Heart left ventricle (tissue), 13 donors: ENCODE data around the gene HERC3.

Source experiments
- POLR2A ChIP-seq, 2 donors: fragments of 450-650 bp; IDR thresholded peaks; one replicate each; pipeline ENCODE4 v1.6.1; 2017; ENCODE audit warnings: antibody characterized with exemption in 2 of 2, mild to moderate bottlenecking in 2 of 2, moderate library complexity in 2 of 2
- TF ChIP-seq, protein P1 (sequence below), 12 donors: fragments of 200-600 bp; sonication (generic) in 4 of 12; IDR thresholded peaks; one replicate each; pipeline versions ENCODE4 v1.5.0 to v1.8.0; 2018 to 2022; ENCODE audit warnings: antibody characterized with exemption in 12 of 12, mild to moderate bottlenecking in 5 of 12
- donor health status: ischemic (EF 13 %, LVEDD 7.1; RV severe dilation, severe dysfunction).
- donor health status: DM: no; HTN: yes; CAD: no.
- donor health status: DM: no; HTN: no; CAD: no.
- donor health status: ischemic (EF 25% LVEDD 6.9; RV normal size, moderate dysfunction).
- donor health status: ischemic (EF 25% LVEDD 5.7; RV mildly dilated, moderate dysfunction).
- donor health status: ischemic (EF 35%, LVEDD 5.7; RV mildly dilated, moderate dysfunction).
- donor health status: nonischemic (EF 11% LVEDD 7.7; RV severe dilation, severe dysfunction).
- donor health status: DM: yes; HTN: yes; CAD: no.
- donor health status: PGD.
- donor health status: ischemic (EF 29% LVEDD 5.4; RV normal size, mild dysfunction).
- donor health status: nonischemic (EF 23%, LVEDD 6.1; RV moderate dilation, normal function).

DNA sequence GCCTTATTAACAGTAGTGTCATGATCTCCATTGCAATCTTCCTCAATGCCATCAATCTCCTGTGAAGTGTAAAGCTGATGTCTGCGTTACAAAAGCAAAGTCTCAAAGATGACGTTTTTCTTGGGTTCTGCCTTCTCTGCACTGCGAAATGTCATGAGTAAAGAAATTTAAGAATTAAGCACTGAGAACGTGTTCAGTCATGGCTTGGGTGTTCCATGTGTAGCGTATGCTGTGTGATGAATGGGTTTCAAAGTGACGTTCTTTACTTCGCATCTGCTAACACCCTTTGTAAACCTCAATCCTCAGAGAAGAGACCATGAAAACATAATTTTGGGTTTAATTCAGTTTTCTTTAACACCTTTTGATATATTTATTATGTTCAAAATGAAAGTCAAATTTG, 104.3 kb downstream of the HERC3 start:
- TF ChIP-seq, protein P1, sequence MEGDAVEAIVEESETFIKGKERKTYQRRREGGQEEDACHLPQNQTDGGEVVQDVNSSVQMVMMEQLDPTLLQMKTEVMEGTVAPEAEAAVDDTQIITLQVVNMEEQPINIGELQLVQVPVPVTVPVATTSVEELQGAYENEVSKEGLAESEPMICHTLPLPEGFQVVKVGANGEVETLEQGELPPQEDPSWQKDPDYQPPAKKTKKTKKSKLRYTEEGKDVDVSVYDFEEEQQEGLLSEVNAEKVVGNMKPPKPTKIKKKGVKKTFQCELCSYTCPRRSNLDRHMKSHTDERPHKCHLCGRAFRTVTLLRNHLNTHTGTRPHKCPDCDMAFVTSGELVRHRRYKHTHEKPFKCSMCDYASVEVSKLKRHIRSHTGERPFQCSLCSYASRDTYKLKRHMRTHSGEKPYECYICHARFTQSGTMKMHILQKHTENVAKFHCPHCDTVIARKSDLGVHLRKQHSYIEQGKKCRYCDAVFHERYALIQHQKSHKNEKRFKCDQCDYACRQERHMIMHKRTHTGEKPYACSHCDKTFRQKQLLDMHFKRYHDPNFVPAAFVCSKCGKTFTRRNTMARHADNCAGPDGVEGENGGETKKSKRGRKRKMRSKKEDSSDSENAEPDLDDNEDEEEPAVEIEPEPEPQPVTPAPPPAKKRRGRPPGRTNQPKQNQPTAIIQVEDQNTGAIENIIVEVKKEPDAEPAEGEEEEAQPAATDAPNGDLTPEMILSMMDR (IDR thresholded peaks at IDR 0.05), result no peak
- TF ChIP-seq POLR2A (IDR thresholded peaks at IDR 0.05), result no peak
